NCI-H1694 treated with DMSO at 0.1 percent for 48 hours (cell line): Measurements from ENCODE around the gene C1GALT1.
"Not testable (repeated sequence)": the region's sequence is repeated elsewhere in the genome, so short reads cannot be mapped to it uniquely, and the experiment has no call there.

Source experiments
- DNase-seq: peaks from one replicate; lab custom pipeline; 2025; lab: John Stamatoyannopoulos, UW

C1GALT1 gene

GRCh38 chr7:7237201-7237977, 55.0 kb downstream of the C1GALT1 start:
- DNase-seq: no peak

- DNase-seq: no peak
These were observed 55.6 kb downstream of the C1GALT1 start for GRCh38 chr7:7237978-7238267.

- DNase-seq: no peak
These were observed 57.0 kb downstream of the C1GALT1 start for GRCh38 chr7:7239346-7239745.

GRCh38 chr7:7242899-7243298, 60.6 kb downstream of the C1GALT1 start:
- no peak for DNase-seq

GRCh38 chr7:7245233-7245632, 62.9 kb downstream of the C1GALT1 start:
- DNase-seq: not testable (repeated sequence)

GRCh38 chr7:7246223-7246622, 63.9 kb downstream of the C1GALT1 start:
- no peak for DNase-seq

GRCh38 chr7:7247658-7248057, 65.3 kb downstream of the C1GALT1 start:
- no peak for DNase-seq

- DNase-seq: no peak
These were observed 67.5 kb downstream of the C1GALT1 start for GRCh38 chr7:7249814-7250213.

GRCh38 chr7:7251742-7252141, 69.4 kb downstream of the C1GALT1 start:
- DNase-seq: no peak

GRCh38 chr7:7254319-7254718, 72.0 kb downstream of the C1GALT1 start:
- DNase-seq: no peak

GRCh38 chr7:7254908-7255307, 72.6 kb downstream of the C1GALT1 start:
- no peak for DNase-seq

GRCh38 chr7:7256731-7257274, 74.5 kb downstream of the C1GALT1 start:
- no peak for DNase-seq

- DNase-seq: no peak
These were observed 75.8 kb downstream of the C1GALT1 start for GRCh38 chr7:7257899-7258692.

GRCh38 chr7:7261863-7262262, 79.5 kb downstream of the C1GALT1 start:
- no peak for DNase-seq

GRCh38 chr7:7263297-7264230, 81.2 kb downstream of the C1GALT1 start:
- DNase-seq: no peak

- DNase-seq: no peak
These were observed 82.1 kb downstream of the C1GALT1 start for GRCh38 chr7:7264306-7265040.

- DNase-seq: no peak
These were observed 83.0 kb downstream of the C1GALT1 start for GRCh38 chr7:7265081-7266075.

- no peak for DNase-seq
These were observed 84.0 kb downstream of the C1GALT1 start for GRCh38 chr7:7266257-7266881.

- no peak for DNase-seq
These were observed 88.9 kb downstream of the C1GALT1 start for GRCh38 chr7:7271094-7271874.
